Parathyroid adenoma (tissue), 2 donors: ENCODE results near the gene FRMD5.

Experiments used
- H2AFZ ChIP-seq: fragments of 300-600 bp; sonication (generic); one replicate; pipeline ENCODE4 v1.7.0; 2017; ENCODE audit warnings: antibody characterized with exemption, mild to moderate bottlenecking
- H3K27ac ChIP-seq: fragments of 300-600 bp; sonication (generic); one replicate; pipeline ENCODE4 v1.7.0; 2017
- H3K27me3 ChIP-seq: fragments of 300-600 bp; sonication (generic); one replicate; pipeline ENCODE4 v1.7.0; 2017; ENCODE audit warnings: low read length; ENCODE audit not compliant: control insufficient read depth, insufficient read depth
- H3K36me3 ChIP-seq: fragments of 300-600 bp; sonication (generic); one replicate; pipeline ENCODE4 v1.7.0; 2017; ENCODE audit warnings: low read length; ENCODE audit not compliant: control insufficient read depth, insufficient read depth
- H3K4me1 ChIP-seq: fragments of 300-600 bp; sonication (generic); one replicate; pipeline ENCODE4 v1.7.0; 2017; ENCODE audit warnings: control low read depth
- H3K4me2 ChIP-seq: fragments of 300-600 bp; sonication (generic); one replicate; pipeline ENCODE4 v1.7.0; 2017; ENCODE audit warnings: low read length
- H3K4me3 ChIP-seq: fragments of 300-600 bp; sonication (generic); one replicate; pipeline ENCODE4 v1.7.0; 2017; ENCODE audit warnings: low read depth, low read length
- H3K79me2 ChIP-seq: fragments of 300-600 bp; sonication (generic); one replicate; pipeline ENCODE4 v1.7.0; 2017; ENCODE audit warnings: control low read depth
- H3K9ac ChIP-seq: fragments of 300-600 bp; sonication (generic); one replicate; pipeline ENCODE4 v1.7.0; 2017; ENCODE audit warnings: mild to moderate bottlenecking
- H3K9me3 ChIP-seq: fragments of 300-600 bp; sonication (generic); one replicate; pipeline ENCODE4 v1.7.0; 2017; ENCODE audit warnings: low read length; ENCODE audit not compliant: control insufficient read depth
- TF ChIP-seq, protein P1 (sequence below): fragments of 300-600 bp; sonication (generic); IDR thresholded peaks from one replicate; pipeline ENCODE4 v1.7.0; 2017; ENCODE audit warnings: antibody characterized with exemption, mild to moderate bottlenecking
- donor health status: primary hyperparathyroidism.

The FRMD5 gene

GRCh38 chr15:44099671-44100070, 95.4 kb downstream of the FRMD5 start:
- no peak overlapping the region for H2AFZ ChIP-seq
- H3K4me1 ChIP-seq: no peaks in the 10 kb centered on the region
- no peaks in the 10 kb centered on the region for H3K79me2 ChIP-seq
- no peaks in the 10 kb centered on the region for H3K9me3 ChIP-seq
- no peak overlapping the region for H3K27ac ChIP-seq
- no peak overlapping the region for H3K4me3 ChIP-seq
- H3K9ac ChIP-seq: no peak overlapping the region
- H3K27me3 ChIP-seq: no peaks in the 10 kb centered on the region
- H3K36me3 ChIP-seq: no peaks in the 10 kb centered on the region
- TF ChIP-seq, protein P1, sequence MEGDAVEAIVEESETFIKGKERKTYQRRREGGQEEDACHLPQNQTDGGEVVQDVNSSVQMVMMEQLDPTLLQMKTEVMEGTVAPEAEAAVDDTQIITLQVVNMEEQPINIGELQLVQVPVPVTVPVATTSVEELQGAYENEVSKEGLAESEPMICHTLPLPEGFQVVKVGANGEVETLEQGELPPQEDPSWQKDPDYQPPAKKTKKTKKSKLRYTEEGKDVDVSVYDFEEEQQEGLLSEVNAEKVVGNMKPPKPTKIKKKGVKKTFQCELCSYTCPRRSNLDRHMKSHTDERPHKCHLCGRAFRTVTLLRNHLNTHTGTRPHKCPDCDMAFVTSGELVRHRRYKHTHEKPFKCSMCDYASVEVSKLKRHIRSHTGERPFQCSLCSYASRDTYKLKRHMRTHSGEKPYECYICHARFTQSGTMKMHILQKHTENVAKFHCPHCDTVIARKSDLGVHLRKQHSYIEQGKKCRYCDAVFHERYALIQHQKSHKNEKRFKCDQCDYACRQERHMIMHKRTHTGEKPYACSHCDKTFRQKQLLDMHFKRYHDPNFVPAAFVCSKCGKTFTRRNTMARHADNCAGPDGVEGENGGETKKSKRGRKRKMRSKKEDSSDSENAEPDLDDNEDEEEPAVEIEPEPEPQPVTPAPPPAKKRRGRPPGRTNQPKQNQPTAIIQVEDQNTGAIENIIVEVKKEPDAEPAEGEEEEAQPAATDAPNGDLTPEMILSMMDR: no peak
- H3K4me2 ChIP-seq: no peak overlapping the region

GRCh38 chr15:44097552-44097951, 97.5 kb downstream of the FRMD5 start:
- Histone ChIP-seq H3K4me3 (no peak overlapping the region), H3K79me2 (no peaks in the 10 kb centered on the region), H3K9me3 (no peaks in the 10 kb centered on the region), H3K36me3 (no peaks in the 10 kb centered on the region), H3K4me1 (no peaks in the 10 kb centered on the region), H3K9ac (no peak overlapping the region), H3K4me2 (no peak overlapping the region), H3K27ac (no peak overlapping the region), H3K27me3 (no peaks in the 10 kb centered on the region), H2AFZ (no peak overlapping the region)
- TF ChIP-seq, protein P1: no peak

DNA sequence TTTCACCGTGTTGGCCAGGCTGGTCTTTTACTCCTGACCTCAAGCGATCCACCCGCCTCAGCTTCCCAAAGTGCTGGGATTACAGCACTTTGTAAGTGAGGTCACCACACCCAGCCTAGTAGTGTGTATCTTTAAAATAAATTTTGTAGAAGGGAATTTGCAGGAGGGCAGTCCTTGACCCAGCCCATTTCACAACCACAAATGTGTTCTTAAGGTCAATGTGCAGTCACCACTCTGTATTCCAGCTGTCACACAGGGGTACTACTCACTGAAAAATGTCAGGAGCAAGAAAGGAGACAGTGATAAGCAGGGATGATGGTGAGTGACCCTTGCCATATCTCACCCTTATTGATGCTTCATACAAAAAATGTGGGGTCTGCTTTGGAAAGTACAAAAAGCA, 98.5 kb downstream of the FRMD5 start:
- TF ChIP-seq, protein P1: no peak
- Histone ChIP-seq H3K9me3 (no peaks in the 10 kb centered on the region), H3K36me3 (no peaks in the 10 kb centered on the region), H3K4me1 (no peaks in the 10 kb centered on the region), H3K27me3 (no peaks in the 10 kb centered on the region), H3K9ac (no peak overlapping the region), H3K79me2 (no peaks in the 10 kb centered on the region), H3K4me2 (no peak overlapping the region), H3K27ac (no peak overlapping the region), H2AFZ (no peak overlapping the region), H3K4me3 (no peak overlapping the region)

DNA sequence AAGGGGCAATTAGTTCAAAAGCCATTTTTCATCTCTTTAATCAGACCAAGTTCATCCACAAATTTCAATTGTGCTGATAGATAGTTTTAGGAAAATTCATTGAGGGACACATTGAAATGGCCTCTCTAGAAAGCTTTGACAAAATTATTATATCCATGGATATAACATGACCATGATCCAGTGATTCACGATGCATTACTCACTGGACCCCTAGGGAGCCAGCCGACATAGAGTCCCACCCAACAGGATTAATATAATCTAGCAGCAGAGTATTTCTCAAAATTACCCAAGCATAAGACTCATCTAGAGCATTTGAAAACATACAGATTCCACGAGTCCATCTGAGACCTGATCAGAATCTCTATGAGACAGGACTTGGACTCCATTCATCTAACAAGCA, 100.3 kb downstream of the FRMD5 start:
- no peaks in the 10 kb centered on the region for H3K79me2 ChIP-seq
- H3K4me3 ChIP-seq: no peak overlapping the region
- no peak overlapping the region for H2AFZ ChIP-seq
- no peaks in the 10 kb centered on the region for H3K36me3 ChIP-seq
- H3K9ac ChIP-seq: no peak overlapping the region
- no peaks in the 10 kb centered on the region for H3K9me3 ChIP-seq
- no peak overlapping the region for H3K4me2 ChIP-seq
- no peak overlapping the region for H3K27ac ChIP-seq
- H3K4me1 ChIP-seq: no peaks in the 10 kb centered on the region
- TF ChIP-seq, protein P1: no peak
- H3K27me3 ChIP-seq: no peaks in the 10 kb centered on the region

DNA sequence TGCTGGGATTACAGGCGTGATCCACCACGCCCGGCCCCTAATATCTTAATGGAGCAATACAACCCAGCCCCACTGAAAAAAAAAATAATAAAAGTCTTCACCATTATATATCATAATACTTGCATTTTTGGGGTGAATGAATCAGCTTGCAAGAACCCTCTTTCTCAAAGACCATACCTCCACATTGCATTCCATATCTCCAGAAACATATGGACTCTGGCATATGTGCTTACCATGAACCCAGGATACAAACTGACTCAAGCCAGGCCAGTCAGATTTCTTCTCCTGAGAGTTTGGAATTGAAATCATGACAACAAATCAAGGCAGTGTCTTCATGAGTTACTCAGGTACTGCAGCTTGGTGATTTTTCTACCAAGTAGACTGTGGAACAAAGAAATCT, 101.2 kb downstream of the FRMD5 start:
- Histone ChIP-seq H3K79me2 (no peaks in the 10 kb centered on the region), H2AFZ (no peak overlapping the region), H3K27me3 (no peaks in the 10 kb centered on the region), H3K9me3 (no peaks in the 10 kb centered on the region), H3K4me3 (no peak overlapping the region), H3K4me2 (no peak overlapping the region), H3K4me1 (no peaks in the 10 kb centered on the region), H3K27ac (no peak overlapping the region), H3K36me3 (no peaks in the 10 kb centered on the region), H3K9ac (no peak overlapping the region)
- TF ChIP-seq, protein P1: no peak
